COR-L47 (cell line): ENCODE data around the gene MLLT3.
"Not testable (repeated sequence)": the region's sequence is repeated elsewhere in the genome, so short reads cannot be mapped to it uniquely, and the experiment has no call there.

Experiments used
- DNase-seq: peaks from one replicate; lab custom pipeline; 2025; lab: John Stamatoyannopoulos, UW

MLLT3 gene

GRCh38 chr9:20594608-20595007, 27.7 kb downstream of the MLLT3 start:
- no peak for DNase-seq

- no peak for DNase-seq
These were observed 28.8 kb downstream of the MLLT3 start for GRCh38 chr9:20593537-20593936.

- DNase-seq: no peak
These were observed 29.2 kb downstream of the MLLT3 start for GRCh38 chr9:20593105-20593504.

- DNase-seq: no peak
These were observed 29.6 kb downstream of the MLLT3 start for GRCh38 chr9:20592673-20593072.

GRCh38 chr9:20591223-20591622, 31.1 kb downstream of the MLLT3 start:
- DNase-seq: no peak

- no peak for DNase-seq
These were observed 37.2 kb downstream of the MLLT3 start for GRCh38 chr9:20584968-20585643.

GRCh38 chr9:20583088-20583487, 39.2 kb downstream of the MLLT3 start:
- not testable (repeated sequence) for DNase-seq

- DNase-seq: no peak
These were observed 40.1 kb downstream of the MLLT3 start for GRCh38 chr9:20582150-20582549.

GRCh38 chr9:20580673-20581072, 41.6 kb downstream of the MLLT3 start:
- no peak for DNase-seq

- DNase-seq: no peak
These were observed 42.6 kb downstream of the MLLT3 start for GRCh38 chr9:20579524-20580314.

GRCh38 chr9:20573023-20573422, 49.3 kb downstream of the MLLT3 start:
- DNase-seq: no peak

- DNase-seq: no peak
These were observed 51.5 kb downstream of the MLLT3 start for GRCh38 chr9:20570756-20571155.

- no peak for DNase-seq
These were observed 52.2 kb downstream of the MLLT3 start for GRCh38 chr9:20570087-20570486.

- no peak for DNase-seq
These were observed 52.8 kb downstream of the MLLT3 start for GRCh38 chr9:20569525-20569924.

- DNase-seq: no peak
These were observed 53.9 kb downstream of the MLLT3 start for GRCh38 chr9:20568400-20568799.

- no peak for DNase-seq
These were observed 55.9 kb downstream of the MLLT3 start for GRCh38 chr9:20566401-20566800.

- DNase-seq: no peak
These were observed 57.6 kb downstream of the MLLT3 start for GRCh38 chr9:20564650-20565049.

- DNase-seq: no peak
These were observed 58.4 kb downstream of the MLLT3 start for GRCh38 chr9:20563917-20564316.

GRCh38 chr9:20562051-20562450, 60.2 kb downstream of the MLLT3 start:
- DNase-seq: no peak

- no peak for DNase-seq
These were observed 60.8 kb downstream of the MLLT3 start for GRCh38 chr9:20561531-20561930.

GRCh38 chr9:20559231-20559890, 62.9 kb downstream of the MLLT3 start:
- no peak for DNase-seq

- no peak for DNase-seq
These were observed 63.7 kb downstream of the MLLT3 start for GRCh38 chr9:20558566-20559016.
